Omental fat pad (tissue), 4 donors: Measurements from ENCODE around the gene PRR33. TPM values are rescaled to one million over a fixed set of nuclear protein-coding genes. Genes with fewer than 3 reads are reported as not detected.

Experiments
- ATAC-seq: fragments of 150-250 bp; one replicate; pipeline ENCODE4 v1.9.1; 2016; ENCODE audit warnings: mild to moderate bottlenecking, moderate library complexity; ENCODE audit not compliant: low FRiP score
- DNase-seq: peaks from one replicate; pipeline ENCODE4 v3.0.0-alpha.2; 2019; ENCODE audit warnings: low spot score
- CTCF ChIP-seq, 3 donors: fragments of 450-650 bp; IDR thresholded peaks; one replicate each; pipeline ENCODE4 v1.5.1; 2016 to 2017; ENCODE audit warnings: antibody characterized with exemption in 3 of 3, mild to moderate bottlenecking in 3 of 3, moderate library complexity in 2 of 3
- total RNA-seq, 4 donors: library from RNA; depleted of rRNA; stranded (reverse); fragments of >200 nt; gene quantifications; one replicate each; pipeline ENCODE4 v1.1.0, GENCODE V29; 2016

The PRR33 gene
- total RNA-seq, 4 donors from 2014 or later, result not detected

DNA sequence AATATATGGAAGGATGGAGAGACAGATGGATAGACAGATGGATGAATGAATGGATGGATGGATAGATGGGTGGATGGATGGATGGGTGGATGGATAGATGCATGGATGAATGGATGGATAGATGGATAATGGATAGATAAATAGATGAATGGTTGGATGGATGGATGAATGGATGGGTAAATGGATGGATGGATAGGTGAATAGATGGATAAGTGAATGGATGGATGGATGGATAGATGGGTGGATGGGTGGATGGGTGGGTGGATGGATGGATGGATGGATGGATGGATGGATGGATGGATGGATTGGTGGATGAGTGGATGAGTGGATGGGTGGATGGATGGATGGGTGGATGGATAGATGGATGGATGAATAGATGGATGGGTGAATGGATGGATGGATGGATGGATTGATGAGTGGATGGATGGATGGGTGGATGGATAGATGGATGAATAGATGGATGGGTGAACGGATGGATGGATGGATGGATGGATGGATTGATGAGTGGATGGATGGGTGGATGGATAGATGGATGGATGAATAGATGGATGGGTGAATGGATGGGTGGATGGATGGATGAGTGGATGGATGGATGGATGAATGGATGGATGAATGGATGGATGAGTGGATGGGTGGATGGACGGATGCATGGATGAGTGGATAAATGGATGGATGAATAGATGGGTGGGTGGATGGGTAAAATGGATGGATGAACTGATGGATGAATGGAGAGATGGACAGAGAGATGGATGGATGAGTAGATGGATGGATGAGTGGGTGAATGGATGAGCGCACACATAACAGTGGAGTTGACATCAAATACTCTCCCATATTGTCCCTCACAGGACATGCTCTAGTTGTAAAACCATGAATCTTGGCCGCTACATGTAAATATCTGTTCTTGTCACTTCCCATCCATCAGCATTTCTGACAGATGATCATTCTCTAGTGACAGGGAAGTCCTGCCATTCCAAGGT, 30.0 kb downstream of the PRR33 start:
- TF ChIP-seq CTCF (IDR thresholded peaks at IDR 0.05), result no peak
- DNase-seq, result no peak
- no peak for ATAC-seq

GRCh38 chr11:1860108-1860507, 31.6 kb downstream of the PRR33 start:
- ATAC-seq, result no peak
- no peak for TF ChIP-seq CTCF (IDR thresholded peaks at IDR 0.05)
- DNase-seq, result no peak

GRCh38 chr11:1859004-1859403, 32.7 kb downstream of the PRR33 start:
- no peak for TF ChIP-seq CTCF (IDR thresholded peaks at IDR 0.05)
- ATAC-seq, result no peak

DNA sequence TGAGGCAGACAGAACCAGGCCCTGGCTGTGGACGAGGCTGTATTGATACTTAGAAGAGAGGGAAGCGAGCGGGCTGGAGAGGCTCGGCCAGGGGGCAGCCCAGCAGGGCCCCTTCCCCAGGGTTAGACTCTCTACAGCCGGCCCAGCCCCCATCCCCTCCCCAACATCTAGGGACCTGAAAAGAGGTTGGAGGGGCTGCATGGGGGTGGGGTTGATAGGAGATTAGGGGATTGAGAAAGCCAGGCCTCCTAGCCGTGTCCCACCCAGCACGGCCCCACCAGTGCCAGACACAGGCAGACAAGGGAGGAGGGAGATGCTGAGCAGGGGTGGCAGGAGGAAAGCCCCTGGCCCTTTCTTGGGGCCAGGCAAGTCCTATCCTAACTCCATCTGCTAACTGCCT, 33.1 kb downstream of the PRR33 start:
- ATAC-seq, result no peak
- no peak for DNase-seq
- no peak for TF ChIP-seq CTCF (IDR thresholded peaks at IDR 0.05)

More at GRCh38 chr11:1859004-1859403, 32.7 kb downstream of the PRR33 start:
- DNase-seq, result no peak

DNA sequence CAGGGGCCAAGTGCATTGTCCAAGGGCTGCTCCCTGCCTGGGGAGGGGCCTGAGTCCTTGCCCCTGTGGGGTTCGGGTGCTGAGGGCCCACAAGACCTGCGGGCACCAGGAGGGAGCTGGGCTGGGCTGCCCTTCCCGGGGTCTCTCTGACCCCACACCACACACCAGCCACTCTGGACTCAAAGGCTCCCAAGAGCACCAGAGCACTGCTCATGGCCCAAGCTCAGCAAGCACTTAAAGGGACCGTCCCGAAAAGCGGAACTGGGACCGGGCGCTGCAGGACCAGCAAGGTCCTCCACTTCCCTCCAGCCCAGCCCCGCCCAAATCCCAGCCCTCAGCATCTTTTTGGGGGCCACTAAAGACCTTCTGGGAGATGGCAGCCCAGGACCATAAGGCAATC, 33.5 kb downstream of the PRR33 start:
- no peak for DNase-seq
- no peak for ATAC-seq

DNA sequence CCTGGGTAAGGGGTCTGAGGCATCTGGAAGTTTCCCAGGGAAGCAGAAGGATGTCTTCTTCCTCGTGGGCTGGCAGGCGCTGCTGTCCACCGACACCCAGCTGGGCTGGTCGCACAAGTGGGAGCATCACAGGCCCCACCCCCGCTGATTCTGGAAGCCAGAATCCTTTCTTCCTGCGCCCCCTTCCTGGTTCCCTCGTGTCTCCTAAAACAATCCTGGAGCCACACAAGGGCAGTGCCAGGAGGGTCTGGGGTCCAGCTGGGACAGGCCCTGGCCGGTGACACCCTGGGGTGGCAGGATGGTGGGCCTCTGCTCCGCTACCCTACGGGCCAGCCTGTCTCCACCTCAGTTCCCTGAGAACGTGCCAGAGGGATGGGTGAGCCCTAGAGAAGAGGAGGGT, 34.6 kb downstream of the PRR33 start:
- ATAC-seq (no peak), DNase-seq (no peak)
- TF ChIP-seq CTCF (IDR thresholded peaks at IDR 0.05), result no peak

More for the DNA sequence above, 33.5 kb downstream of the PRR33 start:
- no peak for TF ChIP-seq CTCF (IDR thresholded peaks at IDR 0.05)
